Endothelial cell of umbilical vein (primary cell): ENCODE results near the gene CYP27A1. TPM values are rescaled to one million over a fixed set of nuclear protein-coding genes. Genes with fewer than 3 reads are reported as not detected.

Source experiments
- BruUV-seq: library from RNA; stranded (reverse); fragments of 400-500 nt; replicated peaks from 2 replicates; lab custom pipeline; 2021; lab: Mats Ljungman, UMichigan
- CTCF ChIA-PET: fragments of 300-600, 350-600 bp; sonication (Branson Sonifier 250); formaldehyde crosslinking; loops from one replicate; lab custom pipeline; 2021; ENCODE audit warnings: antibody characterized with exemption, inconsistent platforms; lab: Charles Lee
- POLR2A ChIA-PET: fragments of 300-600, 350-600 bp; sonication (Branson Sonifier 250); formaldehyde crosslinking; loops from one replicate; lab custom pipeline; 2021; ENCODE audit warnings: antibody characterized with exemption, inconsistent platforms; lab: Charles Lee
- DNase-seq: peaks from one replicate; pipeline ENCODE4 v3.0.0-alpha.2; 2011; ENCODE audit warnings: low read depth, low spot score
- FAIRE-seq: peaks from 2 replicates; lab custom pipeline; 2011; peaks lifted over from hg19 to GRCh38; lab: Jason Lieb, UNC
- H2AFZ ChIP-seq: 2 replicates; pipeline ENCODE4 v1.6.0; 2012; ENCODE audit warnings: low read depth, low read length, control low read depth, inconsistent platforms
- H3K27ac ChIP-seq: 2 replicates; pipeline ENCODE4 v1.5.1; 2011; ENCODE audit warnings: low read depth, mild to moderate bottlenecking, control low read depth, low read length, moderate library complexity; ENCODE audit not compliant: insufficient read depth
- H3K27me3 ChIP-seq, 2 experiments: 2 replicates each; pipeline versions ENCODE4 v1.6.0 to v1.6.1; 2011; ENCODE audit warnings: low read length in 2 of 2, mixed read lengths in 1 of 2; ENCODE audit not compliant: control insufficient read depth in 2 of 2, insufficient read depth in 2 of 2
- H3K36me3 ChIP-seq, 2 experiments: 2 replicates in 1 of 2; 3 replicates in 1 of 2; pipeline ENCODE4 v1.5.1; 2011; ENCODE audit warnings: low read length in 2 of 2, mild to moderate bottlenecking in 1 of 2, moderate library complexity in 1 of 2; ENCODE audit not compliant: control insufficient read depth in 2 of 2, insufficient read depth in 2 of 2; ENCODE audit errors: extremely low read depth in 1 of 2
- H3K4me1 ChIP-seq: 3 replicates; pipeline ENCODE4 v1.5.1; 2011; ENCODE audit warnings: mild to moderate bottlenecking, low read length; ENCODE audit not compliant: control insufficient read depth, insufficient read depth; ENCODE audit errors: extremely low read depth
- H3K4me2 ChIP-seq: 2 replicates; pipeline ENCODE4 v1.6.1; 2011; ENCODE audit warnings: low read length, control low read depth, mixed read lengths; ENCODE audit not compliant: insufficient read depth
- H3K4me3 ChIP-seq, 3 experiments: fragments of 200-600 bp in 1 of 3; sonication (generic), shearing (Covaris generic) in 1 of 3; replicated peaks in 1 of 3; 2 replicates each; pipeline ENCODE4 v1.5.1; 2011 to 2016; ENCODE audit warnings: control low read depth in 3 of 3, low read length in 3 of 3, mild to moderate bottlenecking in 2 of 3, inconsistent platforms in 1 of 3, low read depth in 1 of 3, moderate library complexity in 1 of 3; ENCODE audit not compliant: insufficient read depth in 1 of 3
- H3K79me2 ChIP-seq: 2 replicates; pipeline ENCODE4 v1.6.0; 2012; ENCODE audit warnings: low read length, inconsistent platforms; ENCODE audit not compliant: control insufficient read depth, insufficient read depth
- H3K9ac ChIP-seq: replicated peaks from 2 replicates; pipeline ENCODE3; 2011; ENCODE audit warnings: low read length, control low read depth; ENCODE audit not compliant: insufficient read depth; ENCODE audit errors: extremely low read depth
- H3K9me1 ChIP-seq: replicated peaks from 3 replicates; pipeline ENCODE4 v1.6.0; 2011; ENCODE audit warnings: mild to moderate bottlenecking, low read length; ENCODE audit not compliant: control insufficient read depth, insufficient read depth; ENCODE audit errors: extremely low read depth
- H3K9me3 ChIP-seq: replicated peaks from 2 replicates; pipeline ENCODE4 v1.5.1; 2012; ENCODE audit warnings: low read length, inconsistent platforms; ENCODE audit not compliant: control insufficient read depth, insufficient read depth
- H4K20me1 ChIP-seq: replicated peaks from 2 replicates; pipeline ENCODE3; 2011; ENCODE audit warnings: mild to moderate bottlenecking, low read length; ENCODE audit not compliant: control insufficient read depth, insufficient read depth; ENCODE audit errors: extremely low read depth
- CTCF ChIP-seq, 2 donors: IDR thresholded peaks; 1 replicate in 1 of 2; 2 replicates in 1 of 2; pipeline ENCODE4 v1.5.1; 2011; ENCODE audit warnings: low read length in 2 of 2, mild to moderate bottlenecking in 2 of 2, moderate library complexity in 2 of 2, control low read depth in 1 of 2, inconsistent platforms in 1 of 2, low read depth in 1 of 2; ENCODE audit not compliant: insufficient read depth in 1 of 2; ENCODE audit errors: extremely low read depth in 1 of 2
- EZH2 ChIP-seq: IDR thresholded peaks from 2 replicates; pipeline ENCODE4 v1.6.1; 2012; ENCODE audit warnings: borderline replicate concordance, low read depth, mild to moderate bottlenecking, moderate library complexity, low read length, inconsistent platforms; ENCODE audit not compliant: severe bottlenecking
- FOS ChIP-seq: IDR thresholded peaks from 2 replicates; pipeline ENCODE4 v1.6.1; 2011; ENCODE audit warnings: mild to moderate bottlenecking, low read length, moderate library complexity, borderline replicate concordance; ENCODE audit not compliant: insufficient read depth
- GATA2 ChIP-seq: IDR thresholded peaks from 2 replicates; pipeline ENCODE4 v1.7.0; 2011; ENCODE audit warnings: low read depth, mild to moderate bottlenecking, moderate library complexity, mixed read lengths, low read length; ENCODE audit not compliant: insufficient read length, insufficient read depth
- JUN ChIP-seq: IDR thresholded peaks from 2 replicates; pipeline ENCODE4 v1.6.1; 2011; ENCODE audit warnings: borderline replicate concordance, low read depth; ENCODE audit not compliant: insufficient read length, insufficient read depth
- MAX ChIP-seq: IDR thresholded peaks from 2 replicates; pipeline ENCODE4 v1.6.1; 2011; ENCODE audit not compliant: insufficient read depth, insufficient read length
- MYC ChIP-seq: IDR thresholded peaks from one replicate; pipeline ENCODE4 v1.6.1; 2011; ENCODE audit warnings: mild to moderate bottlenecking, low read depth, low read length
- POLR2A ChIP-seq: IDR thresholded peaks from 2 replicates; pipeline ENCODE4 v1.6.1; 2012; ENCODE audit warnings: low read depth, mild to moderate bottlenecking, control low read depth, low read length
- POLR2AphosphoS5 ChIP-seq: IDR thresholded peaks from 2 replicates; pipeline ENCODE4 v1.6.1; 2012; ENCODE audit warnings: low read depth, mild to moderate bottlenecking, control low read depth, low read length, moderate library complexity; ENCODE audit not compliant: insufficient read depth
- dilution Hi-C: fragments of 300-500 bp; cut with MboI; formaldehyde crosslinking; loops from one replicate; pipeline ENCODE4 v1.15.0; 2019; ENCODE audit warnings: low sequenced_read_pairs; ENCODE audit not compliant: extremely low pct_ligation_motif_present
- intact Hi-C: fragments of 100-400 bp; cut with micrococcal nuclease; formaldehyde crosslinking; loops from one replicate; pipeline ENCODE4 v1.10.0; 2022
- polyA plus RNA-seq, 4 experiments: library from polyadenylated mRNA; depleted of rRNA in 3 of 4; stranded (reverse) in 3 of 4; unstranded in 1 of 4; fragments of >200 nt; gene quantifications; 2 replicates each; pipeline versions ENCODE4 v1.2.1 to v1.2.3, GENCODE V29; 2011 to 2012; ENCODE audit warnings: missing spikeins in 1 of 4
- total RNA-seq: library from RNA; stranded (reverse); gene quantifications from 2 replicates; pipeline ENCODE4 v1.2.3, GENCODE V29; 2021

The CYP27A1 gene
- total and polyA plus RNA-seq, 2 donors (not counting 3 experiments of a cell fraction or from before 2014, with no cell fraction given), result 15.1 to 34.9 TPM

GRCh38 chr2:218773881-218774280 lies 8.1 kb upstream of the CYP27A1 start:
- FAIRE-seq (no peak), DNase-seq (no peak)
- H3K27me3 ChIP-seq, result no peaks in the 10 kb centered on the region
- H3K4me2 ChIP-seq, result no peak overlapping the region
- H2AFZ ChIP-seq, result no peak overlapping the region
- no peaks in the 10 kb centered on the region for H3K9me3 ChIP-seq
- intact Hi-C loops (no loop called here), dilution Hi-C loops (no loop called here)
- H3K36me3 ChIP-seq, result no peaks in the 10 kb centered on the region
- H3K4me3 ChIP-seq, result no peak overlapping the region
- H3K4me1 ChIP-seq, result no peaks in the 10 kb centered on the region
- ChIA-PET CTCF (interaction anchor here (5.8 kb wide), 1 partner anchor 74 kb away, joined by 22 read pairs; no protein-coding TSS in a partner anchor), POLR2A (no interaction called here)
- no peaks in the 10 kb centered on the region for H4K20me1 ChIP-seq
- no peaks in the 10 kb centered on the region for H3K9me1 ChIP-seq
- BruUV-seq, result no TSS peak
- H3K79me2 ChIP-seq, result no peaks in the 10 kb centered on the region
- H3K9ac ChIP-seq, result no peak overlapping the region
- TF ChIP-seq GATA2, result no peak
- no peak for TF ChIP-seq POLR2A
- TF ChIP-seq JUN, result no peak
- TF ChIP-seq MAX, result no peak
- no peak for TF ChIP-seq CTCF (IDR thresholded peaks at IDR 0.05; ENCODE audit: extremely low read depth in 1 of 2, insufficient read depth in 1 of 2, low read depth in 1 of 2, low read length in 2 of 2)
- TF ChIP-seq FOS, result no peak
- TF ChIP-seq MYC, result no peak
- no peak for TF ChIP-seq POLR2AphosphoS5
- TF ChIP-seq EZH2, result no peak
- no peak overlapping the region for H3K27ac ChIP-seq
